Liver (tissue), 9 donors: ENCODE results near the gene KCNQ1. TPM values are rescaled to one million over a fixed set of nuclear protein-coding genes. Genes with fewer than 3 reads are reported as not detected.

Source experiments
- DNase-seq: peaks from one replicate; pipeline ENCODE4 v3.0.0-alpha.2; 2017; ENCODE audit warnings: low spot score
- H3K27ac ChIP-seq, 2 donors: one replicate each; pipeline ENCODE4 v1.7.0; 2013; ENCODE audit warnings: inconsistent platforms in 2 of 2, low read length in 2 of 2, control low read depth in 1 of 2, low read depth in 1 of 2, mild to moderate bottlenecking in 1 of 2
- H3K27me3 ChIP-seq, 4 donors: one replicate each; pipeline versions ENCODE4 v1.6.1 to v1.7.0; 2013; ENCODE audit warnings: low read length in 3 of 4, inconsistent platforms in 1 of 4, mild to moderate bottlenecking in 1 of 4, moderate library complexity in 1 of 4; ENCODE audit not compliant: control insufficient read depth in 4 of 4, insufficient read depth in 4 of 4
- H3K36me3 ChIP-seq, 4 donors: one replicate each; pipeline versions ENCODE4 v1.6.1 to v1.7.0; 2013; ENCODE audit warnings: low read length in 3 of 4, mild to moderate bottlenecking in 3 of 4, low read depth in 1 of 4, moderate library complexity in 1 of 4; ENCODE audit not compliant: control insufficient read depth in 4 of 4, insufficient read depth in 3 of 4
- H3K4me1 ChIP-seq, 4 donors: one replicate each; pipeline versions ENCODE4 v1.6.1 to v1.7.0; 2013; ENCODE audit warnings: low read length in 3 of 4, mild to moderate bottlenecking in 3 of 4, moderate library complexity in 1 of 4; ENCODE audit not compliant: control insufficient read depth in 4 of 4, insufficient read depth in 4 of 4
- H3K4me3 ChIP-seq, 3 donors: one replicate each; pipeline versions ENCODE4 v1.6.1 to v1.7.0; 2013; ENCODE audit warnings: low read length in 3 of 3, control low read depth in 1 of 3, low read depth in 1 of 3, mild to moderate bottlenecking in 1 of 3
- H3K9ac ChIP-seq, 2 donors: one replicate each; pipeline ENCODE4 v1.7.0; 2013; ENCODE audit warnings: low read length in 2 of 2, mild to moderate bottlenecking in 2 of 2, moderate library complexity in 2 of 2, control low read depth in 1 of 2, low read depth in 1 of 2
- H3K9me3 ChIP-seq, 4 donors: one replicate each; pipeline versions ENCODE4 v1.6.1 to v1.7.0; 2013; ENCODE audit warnings: low read length in 3 of 4; ENCODE audit not compliant: control insufficient read depth in 4 of 4
- CTCF ChIP-seq: fragments of 150-350 bp; IDR thresholded peaks from 2 replicates; pipeline ENCODE4 v1.5.1; 2017; ENCODE audit warnings: improper control_type of control experiment, low read depth, low read length; ENCODE audit not compliant: missing input control
- HNF4A ChIP-seq, 2 donors: conservative IDR thresholded peaks; 2 replicates each; pipeline ENCODE4 v1.6.1; 2016; ENCODE audit warnings: antibody characterized with exemption in 2 of 2, mild to moderate bottlenecking in 2 of 2
- JUND ChIP-seq, 2 donors: IDR thresholded peaks; 2 replicates each; pipeline ENCODE4 v1.6.1; 2016; ENCODE audit warnings: antibody characterized with exemption in 2 of 2
- MAX ChIP-seq: IDR thresholded peaks from 2 replicates; pipeline ENCODE4 v1.6.1; 2016; ENCODE audit warnings: antibody characterized with exemption
- RAD21 ChIP-seq, 2 donors: IDR thresholded peaks; 2 replicates each; pipeline ENCODE4 v1.6.1; 2016; ENCODE audit warnings: antibody characterized with exemption in 2 of 2, mild to moderate bottlenecking in 2 of 2
- REST ChIP-seq: IDR thresholded peaks from 2 replicates; pipeline ENCODE4 v1.6.1; 2016; ENCODE audit warnings: antibody characterized with exemption, mild to moderate bottlenecking
- SP1 ChIP-seq: IDR thresholded peaks from 2 replicates; pipeline ENCODE4 v1.6.1; 2018; ENCODE audit warnings: antibody characterized with exemption, mild to moderate bottlenecking
- TAF1 ChIP-seq: conservative IDR thresholded peaks from 2 replicates; pipeline ENCODE4 v1.6.1; 2016; ENCODE audit warnings: antibody characterized with exemption, mild to moderate bottlenecking
- YY1 ChIP-seq: IDR thresholded peaks from 2 replicates; pipeline ENCODE4 v1.6.1; 2016; ENCODE audit warnings: antibody characterized with exemption, mild to moderate bottlenecking
- ZBTB33 ChIP-seq: IDR thresholded peaks from 2 replicates; pipeline ENCODE4 v1.6.1; 2016; ENCODE audit warnings: antibody characterized with exemption
- WGBS: extraction: QIAGEN DNeasy Blood & Tissue Kit; methylation state at CpG from one replicate; pipeline ENCODE4 v1.1.7; 2013; 5-methylcytosine and 5-hydroxymethylcytosine counted together
- polyA plus RNA-seq, 2 donors: library from polyadenylated mRNA; stranded (reverse) in 1 of 2; unstranded in 1 of 2; fragments of 200-250 nt in 1 of 2; fragments of >200 nt in 1 of 2; fragmentation: Nextera tagmentation in 1 of 2; extraction: Ambion mirVana in 1 of 2; gene quantifications; one replicate each; pipeline versions ENCODE4 v1.2.1 to v1.2.3, GENCODE V29; 2013 to 2015
- total RNA-seq, 2 donors: library from RNA; depleted of rRNA; stranded (reverse); fragments of >200 nt; gene quantifications; one replicate each; pipeline ENCODE4 v1.2.3, GENCODE V29; 2014
- TF ChIP-seq, protein P1 (sequence below): IDR thresholded peaks from 2 replicates; pipeline ENCODE4 v1.6.1; 2016; ENCODE audit warnings: antibody characterized with exemption
- donor health status: healthy.
- donor health status: healthy.
- donor health status: healthy.
- donor health status: healthy.
- donor health status: healthy.

Gene KCNQ1
- total and polyA plus RNA-seq, 4 donors: 0.31 to 2.2 (median 1.5) TPM

DNA sequence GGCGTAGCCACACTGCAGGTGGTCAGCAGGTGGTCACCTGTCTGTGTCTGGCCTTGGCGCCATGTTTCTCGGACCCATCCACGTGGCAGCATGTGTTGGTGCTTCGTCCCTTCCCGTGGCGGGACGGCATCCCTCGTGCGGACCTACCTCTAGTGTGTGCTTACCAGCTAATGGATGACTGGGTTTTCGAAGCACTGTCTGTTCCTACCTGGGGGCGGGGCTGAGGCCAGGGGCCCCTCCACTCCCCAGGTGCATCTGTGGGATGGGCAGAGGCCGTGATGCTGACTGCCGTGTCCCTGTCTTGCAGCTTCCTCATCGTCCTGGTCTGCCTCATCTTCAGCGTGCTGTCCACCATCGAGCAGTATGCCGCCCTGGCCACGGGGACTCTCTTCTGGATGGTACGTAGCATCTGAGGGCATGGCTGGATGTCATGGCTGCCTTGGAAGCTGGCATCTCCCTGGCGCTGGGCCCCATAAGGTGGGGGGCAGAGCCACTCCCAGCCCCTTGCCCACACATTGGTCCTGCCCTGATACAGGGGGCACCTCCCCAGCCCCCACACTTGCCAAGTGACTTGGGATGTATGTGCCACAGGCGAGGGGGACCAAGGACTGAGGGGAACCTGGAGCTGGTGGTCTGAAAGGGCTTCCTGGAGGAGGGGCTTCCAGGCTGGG is 82.9 kb downstream of the KCNQ1 start:
- no peak overlapping the region for H3K9ac ChIP-seq
- H3K27me3 ChIP-seq: peaks cover 0 to 6% (median 0%) of the 10 kb centered on the region in 4 donors
- H3K4me1 ChIP-seq: peaks cover 0 to 2% (median 0%) of the 10 kb centered on the region in 4 donors
- TF ChIP-seq RAD21 (IDR thresholded peaks at IDR 0.05) (no peak), SP1 (no peak), TAF1 (no peak)
- H3K9me3 ChIP-seq: no peaks in the 10 kb centered on the region
- no peaks in the 10 kb centered on the region for H3K36me3 ChIP-seq
- H3K4me3 ChIP-seq: no peak overlapping the region
- 90% methylated on average over 22 of the region's 22 CpGs for WGBS
- H3K27ac ChIP-seq: no peak overlapping the region
- DNase-seq: no peak

- no peak overlapping the region for H3K4me3 ChIP-seq
- no peak overlapping the region for H3K27ac ChIP-seq
- peaks cover 0 to 7% (median 5%) of the 10 kb centered on the region in 4 donors for H3K4me1 ChIP-seq
- H3K36me3 ChIP-seq: no peaks in the 10 kb centered on the region
- no peak overlapping the region for H3K9ac ChIP-seq
- 59% methylated on average over 18 of the region's 18 CpGs for WGBS
- no peak for TF ChIP-seq HNF4A (conservative IDR thresholded peaks at IDR 0.05)
- no peak for TF ChIP-seq YY1
- TF ChIP-seq ZBTB33: no peak
- no peak for TF ChIP-seq RAD21 (IDR thresholded peaks at IDR 0.05)
- TF ChIP-seq CTCF: no peak
- TF ChIP-seq, protein P1, sequence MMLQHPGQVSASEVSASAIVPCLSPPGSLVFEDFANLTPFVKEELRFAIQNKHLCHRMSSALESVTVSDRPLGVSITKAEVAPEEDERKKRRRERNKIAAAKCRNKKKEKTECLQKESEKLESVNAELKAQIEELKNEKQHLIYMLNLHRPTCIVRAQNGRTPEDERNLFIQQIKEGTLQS: no peak
- no peak for TF ChIP-seq MAX
- no peak for TF ChIP-seq JUND (IDR thresholded peaks at IDR 0.05)
- no peak for TF ChIP-seq REST
- H3K27me3 ChIP-seq: peaks cover 0 to 6% (median 0%) of the 10 kb centered on the region in 4 donors
- H3K9me3 ChIP-seq: no peaks in the 10 kb centered on the region
- DNase-seq: no peak
Measured at GRCh38 chr11:2528301-2529050, 83.7 kb downstream of the KCNQ1 start.
